NCI-H446 treated with DMSO at 0.1 percent for 48 hours (cell line): Measurements from ENCODE around the gene CHD5.

Experiments used
- DNase-seq: peaks from one replicate; lab custom pipeline; 2025; lab: John Stamatoyannopoulos, UW

Gene CHD5

GRCh38 chr1:6200188-6200809 lies 20.2 kb upstream of the CHD5 start:
- DNase-seq, result no peak

DNA sequence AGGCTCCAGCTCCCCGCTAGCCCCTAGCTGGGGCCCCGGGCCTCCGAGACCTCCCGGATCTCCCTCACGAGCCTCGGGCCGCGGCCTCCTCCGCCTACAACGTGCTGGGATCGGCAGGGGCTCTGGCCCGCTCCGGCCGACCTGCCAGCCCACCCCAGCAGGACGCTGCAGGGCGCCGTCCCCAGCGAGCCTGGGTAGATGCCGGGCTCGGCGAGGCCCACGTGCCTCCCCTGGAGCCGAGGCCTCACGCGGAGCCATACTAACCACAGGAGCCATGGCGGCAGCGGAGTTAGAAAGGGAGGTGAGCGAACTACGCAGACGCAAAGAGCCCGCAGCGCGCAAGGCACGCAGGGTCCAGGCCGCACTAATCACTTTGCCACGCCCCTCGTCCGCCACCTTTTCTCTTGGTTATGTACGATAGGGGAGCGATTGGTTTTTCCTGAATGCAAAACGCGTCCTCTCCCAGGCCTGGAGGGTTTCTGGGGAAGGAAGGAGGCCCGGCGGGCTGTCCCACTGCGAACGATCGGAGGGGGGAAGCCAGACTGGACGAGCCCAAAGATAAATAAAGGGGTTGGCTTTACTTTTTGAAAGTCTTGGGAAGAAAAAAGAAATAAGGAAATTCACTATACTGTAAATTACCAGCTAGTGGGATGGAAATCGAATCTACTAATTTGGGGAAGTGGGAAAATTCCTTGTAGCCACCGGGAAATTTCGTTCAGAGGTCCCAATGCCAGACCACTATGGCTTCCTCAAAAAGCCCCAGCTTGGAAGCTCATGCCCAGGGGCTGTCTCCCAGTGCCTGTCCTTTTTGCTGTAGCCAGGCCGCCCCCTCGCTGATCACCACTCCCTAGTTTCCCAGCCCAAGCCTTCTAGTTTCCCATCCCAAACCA lies 19.4 kb upstream of the CHD5 start, which contains the start of gene RPL22:
RPL22 (minus strand) TSS at position 298 of the 890 bp plus-strand sequence; CDS start at position 276, 22 bp downstream.
- DNase-seq, result peak; percentile 99

GRCh38 chr1:6198646-6199297 lies 18.7 kb upstream of the CHD5 start:
- DNase-seq, result no peak

DNA sequence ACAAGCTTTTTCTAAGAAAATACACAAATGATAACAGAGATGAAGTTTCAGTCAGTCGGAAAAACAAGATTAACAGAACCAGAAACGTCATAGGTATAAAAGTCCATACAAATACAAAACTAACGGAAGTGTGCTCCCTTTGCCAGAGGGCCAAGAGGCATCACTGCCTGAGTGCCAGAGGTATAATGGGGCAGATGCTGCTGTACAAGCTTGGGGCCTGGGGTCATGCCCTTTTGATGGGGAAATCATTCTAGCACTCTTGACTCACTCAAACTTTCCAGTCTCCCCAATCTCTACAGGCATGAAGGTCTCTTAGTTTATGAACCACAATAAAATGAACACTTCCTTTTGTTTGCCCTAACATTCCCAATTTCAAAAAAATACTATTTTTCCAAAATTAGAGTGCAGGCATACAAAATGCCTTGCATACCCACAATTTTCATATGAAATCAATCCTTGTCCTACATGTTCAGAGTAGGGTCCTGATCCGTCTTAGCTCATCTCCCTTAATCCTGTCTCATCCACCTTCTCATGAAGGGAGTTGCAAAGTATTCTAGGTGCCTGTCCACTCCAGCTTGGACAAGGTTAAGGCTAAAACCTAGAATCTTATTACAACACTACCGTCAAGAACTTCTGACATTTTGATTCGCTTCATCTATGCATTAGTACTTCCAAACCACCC lies 17.8 kb upstream of the CHD5 start:
- DNase-seq, result no peak

DNA sequence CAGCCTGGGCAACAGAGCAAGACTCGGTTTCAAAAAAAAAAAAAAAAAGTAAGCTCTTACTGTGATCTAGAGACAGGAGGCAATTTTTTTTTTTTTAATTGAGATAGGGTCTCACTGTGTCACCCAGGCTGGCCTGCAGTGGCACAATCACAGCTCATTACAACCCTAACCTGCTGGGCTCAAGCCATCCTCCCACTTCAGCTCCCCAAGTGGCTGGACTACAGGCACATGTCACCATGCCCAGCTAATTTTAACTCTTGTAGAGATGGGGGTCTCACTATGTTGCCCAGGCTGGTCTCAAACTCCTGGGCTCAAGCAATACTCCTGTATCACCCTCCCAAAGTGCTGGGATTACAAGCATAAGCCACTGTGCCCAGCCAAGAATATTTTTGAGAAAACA lies 11.8 kb upstream of the CHD5 start:
- DNase-seq, result no peak

GRCh38 chr1:6188466-6188865 lies 8.3 kb upstream of the CHD5 start:
- no peak for DNase-seq

DNA sequence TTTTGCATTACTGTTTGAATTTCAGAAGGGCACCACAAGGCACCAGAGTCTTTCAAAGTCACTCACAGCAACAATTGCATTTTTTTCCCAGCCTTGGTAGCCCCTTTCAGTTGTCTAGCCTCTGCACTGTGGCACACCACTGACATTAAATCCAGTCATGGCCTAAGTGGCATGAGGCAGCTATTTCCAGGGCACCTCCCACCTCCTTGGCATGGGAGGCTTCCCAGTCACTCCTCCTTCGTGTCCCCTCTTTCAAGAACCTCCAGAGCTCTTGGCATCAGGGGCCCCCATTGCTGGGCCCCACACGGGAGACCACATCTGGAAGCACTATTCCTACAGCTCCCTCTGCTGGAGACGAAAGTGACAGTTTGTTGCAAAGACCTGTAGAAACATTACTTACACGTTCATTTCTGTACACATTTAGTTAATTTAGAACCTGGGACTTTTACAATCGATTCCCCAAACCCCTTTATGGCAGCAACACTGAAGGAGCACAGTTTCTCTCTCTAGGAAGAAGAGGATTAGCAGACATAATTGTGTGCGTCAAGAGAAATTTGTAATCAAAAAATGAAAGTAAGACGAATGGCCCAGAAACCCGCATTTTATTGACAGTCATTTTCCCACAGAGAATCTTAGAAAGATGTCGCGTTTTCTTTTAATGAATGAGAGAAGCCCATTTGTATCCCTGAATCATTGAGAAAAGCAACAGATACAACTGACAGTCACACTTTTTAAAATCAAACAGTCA lies 5.7 kb upstream of the CHD5 start:
- DNase-seq, result no peak

- DNase-seq, result no peak
Observed at GRCh38 chr1:6185151-6185550, 5.0 kb upstream of the CHD5 start.

- no peak for DNase-seq
Observed at GRCh38 chr1:6184083-6184783, 4.1 kb upstream of the CHD5 start.

DNA sequence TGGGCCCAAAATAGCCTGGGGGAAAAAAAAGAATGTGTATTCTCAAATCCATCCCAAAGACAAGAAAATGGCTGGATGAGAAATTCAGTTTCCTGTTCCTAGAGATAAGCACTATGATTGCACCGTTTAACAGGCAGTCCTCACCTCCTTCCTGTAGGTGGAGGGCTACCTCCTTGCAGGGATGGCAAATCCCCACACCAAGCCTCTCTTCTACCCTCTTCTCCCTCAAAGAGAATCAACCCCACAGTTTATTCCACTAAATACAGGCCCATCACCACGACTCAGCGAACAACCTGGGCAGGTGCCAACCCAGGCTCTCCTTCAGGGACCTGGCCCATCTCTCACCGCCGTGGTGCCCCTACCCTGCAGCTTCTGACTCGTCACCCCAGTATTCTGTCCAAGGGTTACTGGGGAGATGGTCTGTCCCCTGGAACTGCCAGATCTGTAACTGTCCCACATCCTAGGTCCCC lies 3.4 kb upstream of the CHD5 start:
- DNase-seq, result no peak

DNA sequence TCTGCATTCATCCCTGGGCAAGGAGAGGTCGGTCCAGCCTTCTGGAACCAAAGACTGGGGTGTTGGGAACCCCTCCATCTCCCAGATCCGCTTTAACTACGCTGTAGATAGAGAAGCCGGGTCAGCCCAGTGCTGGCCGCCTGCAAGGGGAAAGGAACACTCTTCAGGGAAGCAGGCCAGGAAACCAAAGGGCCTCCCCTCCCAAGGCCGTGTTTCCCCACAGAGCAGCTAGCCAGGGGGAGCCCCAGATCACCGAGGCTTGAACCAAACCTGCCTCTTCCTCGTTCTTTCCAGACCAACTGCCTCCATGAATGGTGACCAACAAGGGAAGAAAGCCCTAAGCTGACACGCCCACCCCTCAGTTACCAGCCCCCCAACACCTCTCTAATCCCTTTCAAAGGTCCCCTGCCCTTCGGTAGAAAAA lies 1.2 kb upstream of the CHD5 start:
- no peak for DNase-seq

GRCh38 chr1:6180707-6181311 lies 688 bp upstream of the CHD5 start:
- DNase-seq, result no peak

DNA sequence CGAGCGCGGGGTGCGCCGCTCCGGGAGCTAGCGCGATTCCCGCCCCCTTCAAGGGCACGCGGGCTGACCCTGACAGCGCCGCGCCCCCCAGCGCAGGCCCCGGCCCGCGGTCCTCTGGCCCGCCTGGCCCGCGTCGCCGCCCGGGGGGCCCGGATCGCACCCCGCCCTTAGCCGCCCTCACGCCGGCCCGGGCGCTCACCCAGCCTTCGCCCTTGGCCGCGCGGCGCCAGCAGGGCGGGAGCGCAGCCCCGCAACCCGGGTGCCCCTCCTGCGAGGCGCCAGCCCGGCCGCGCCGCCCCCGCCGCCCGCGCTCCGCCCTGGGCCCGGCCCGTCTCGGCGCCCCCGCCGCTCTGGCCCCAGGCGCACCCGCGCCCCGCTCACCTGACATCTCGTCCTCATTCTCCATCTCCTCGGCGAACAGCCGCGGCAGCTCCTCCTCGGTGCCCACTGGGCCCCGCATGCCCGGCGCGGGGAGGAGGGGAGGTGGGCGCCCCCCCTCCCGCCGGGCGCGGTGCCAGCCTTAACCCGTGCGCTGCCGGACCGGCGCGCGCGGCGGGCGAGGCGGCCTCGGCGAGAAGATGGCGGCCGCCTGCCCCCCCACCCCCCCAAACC lies 451 bp downstream of the CHD5 start:
- DNase-seq, result no peak

- DNase-seq, result no peak
Observed at GRCh38 chr1:6178751-6179563, 1.2 kb downstream of the CHD5 start.

- no peak for DNase-seq
Observed at GRCh38 chr1:6177681-6178380, 2.3 kb downstream of the CHD5 start.

DNA sequence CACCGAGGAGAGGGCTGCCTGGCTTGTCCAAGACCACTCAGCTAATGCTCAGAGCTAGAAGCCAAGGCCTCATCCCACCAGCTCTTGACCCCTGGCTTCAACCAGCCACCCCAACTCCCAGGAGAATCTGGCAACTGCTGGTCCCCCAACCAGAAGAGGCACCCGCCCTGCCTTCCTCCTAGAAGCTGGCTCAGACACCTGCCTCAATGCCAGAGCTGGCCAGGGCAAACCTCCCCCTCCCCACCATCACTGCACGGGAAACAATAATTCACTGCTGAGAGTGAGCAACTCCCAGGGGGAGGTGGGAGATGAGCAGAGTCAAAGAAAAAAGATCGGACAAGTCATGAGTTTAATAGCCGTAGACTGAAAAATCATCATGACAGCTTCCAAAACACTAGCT lies 3.3 kb downstream of the CHD5 start:
- DNase-seq, result no peak

DNA sequence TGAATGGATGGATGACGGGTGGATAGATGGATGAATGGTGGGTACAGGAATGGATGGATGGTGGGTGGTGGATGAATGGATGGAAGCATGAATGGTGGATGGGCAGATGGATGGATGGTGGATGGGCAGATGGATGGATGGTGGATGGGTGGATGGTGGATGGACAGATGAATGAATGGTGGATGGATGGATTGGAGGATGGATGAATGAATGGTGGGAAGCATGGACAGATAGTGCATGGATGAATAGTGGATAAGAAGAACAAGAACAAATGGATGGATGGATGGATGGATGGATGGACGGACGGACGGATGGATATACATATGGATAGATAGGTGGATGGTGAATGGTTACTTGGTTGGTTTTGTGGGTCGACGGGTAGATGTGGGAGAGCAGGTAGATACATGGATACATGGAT lies 4.7 kb downstream of the CHD5 start:
- DNase-seq, result no peak

DNA sequence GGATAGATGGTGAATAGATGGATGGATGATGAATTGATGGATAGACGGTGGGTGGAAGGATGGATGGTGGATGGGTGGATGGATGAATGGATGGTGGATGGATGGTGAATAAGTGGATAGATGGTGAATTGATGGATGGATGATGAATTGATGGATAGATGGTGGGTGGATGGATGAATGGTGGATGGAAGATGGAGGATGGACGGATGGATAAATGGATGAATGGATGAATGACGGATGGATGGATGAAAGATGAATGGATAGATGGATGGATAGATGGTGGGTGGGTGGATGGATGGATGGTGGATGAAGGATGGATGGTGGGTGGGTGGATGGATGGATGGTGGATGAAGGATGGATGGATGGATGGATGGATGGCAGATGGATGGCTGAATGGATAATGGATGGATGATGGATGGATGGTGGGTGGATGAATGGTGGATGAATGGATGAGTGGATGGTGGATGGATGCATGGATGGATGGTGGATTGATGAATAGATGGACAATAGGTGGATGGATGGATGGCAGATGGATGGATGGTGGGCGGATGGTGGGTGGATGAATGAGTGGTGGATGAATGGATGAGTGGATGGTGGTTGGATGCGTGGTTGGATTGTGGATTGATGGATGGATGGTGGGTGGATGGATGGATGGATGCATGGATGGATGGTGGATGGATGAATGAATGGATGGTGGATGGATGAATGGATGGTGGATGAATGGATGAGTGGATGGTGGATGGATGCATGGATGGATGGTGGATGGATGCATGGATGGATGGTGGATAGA lies 5.3 kb downstream of the CHD5 start:
- DNase-seq, result no peak
